Measurements from ENCODE around the gene CKS1B.

Gene CKS1B

DNA sequence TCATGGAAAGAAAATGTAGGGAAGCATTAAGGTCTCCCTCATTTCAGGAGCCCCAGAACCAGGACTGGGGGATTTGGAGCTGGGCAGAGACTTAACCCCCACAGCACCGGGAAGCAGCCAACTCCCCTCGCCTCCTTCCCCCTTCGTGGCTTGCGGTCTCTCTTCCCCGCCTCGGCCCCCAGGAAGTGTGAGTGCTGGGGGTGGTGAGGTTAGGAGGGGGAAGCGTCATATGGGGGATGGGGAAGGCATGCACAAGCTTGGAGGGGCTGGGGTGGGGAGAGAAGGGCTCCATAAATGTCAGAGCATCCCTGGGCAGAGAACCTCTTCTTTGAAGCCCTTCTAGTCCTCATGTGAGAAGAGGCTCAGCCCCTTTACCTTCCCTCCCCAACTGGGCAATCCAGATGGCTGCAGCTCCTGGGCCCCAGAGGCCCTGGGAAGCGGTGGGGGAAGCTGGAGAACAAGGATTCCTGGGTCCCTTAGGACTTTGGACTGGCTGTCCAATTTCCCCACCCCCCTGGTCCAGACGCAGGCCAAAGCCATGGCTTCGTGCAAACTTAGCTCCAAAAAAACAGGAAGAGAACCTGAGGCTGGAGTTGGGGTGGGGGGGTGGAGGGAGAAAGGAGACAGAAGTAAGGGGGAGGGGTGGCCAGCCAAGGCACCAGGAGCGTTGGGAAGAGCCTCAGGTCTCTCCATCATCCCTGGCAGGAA lies 35.9 kb downstream of the CKS1B start:
- peak; percentile 45 for DNase-seq (ENCODE audit: low spot score)

DNA sequence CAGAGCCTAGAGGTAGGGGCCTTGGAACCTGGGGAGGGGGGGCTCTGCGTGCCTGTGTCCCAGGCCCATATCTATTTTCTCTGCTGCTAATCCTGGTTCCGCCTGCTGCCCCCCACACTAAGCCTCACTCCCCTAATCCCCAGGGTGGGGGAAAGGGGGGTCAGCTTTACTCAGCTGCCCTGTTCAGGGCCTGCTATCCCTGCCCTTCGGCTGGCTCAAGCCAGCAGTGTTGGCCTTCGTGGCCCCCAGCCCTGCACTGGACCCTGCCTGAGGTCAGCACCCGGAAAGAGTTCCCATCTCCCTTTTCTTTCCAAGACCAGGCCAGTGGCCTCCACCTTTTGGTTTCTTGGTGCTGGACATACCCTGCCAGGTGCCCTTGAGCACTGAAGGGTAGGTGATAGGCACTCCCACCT lies 36.5 kb downstream of the CKS1B start:
- TF ChIP-seq, protein P1, sequence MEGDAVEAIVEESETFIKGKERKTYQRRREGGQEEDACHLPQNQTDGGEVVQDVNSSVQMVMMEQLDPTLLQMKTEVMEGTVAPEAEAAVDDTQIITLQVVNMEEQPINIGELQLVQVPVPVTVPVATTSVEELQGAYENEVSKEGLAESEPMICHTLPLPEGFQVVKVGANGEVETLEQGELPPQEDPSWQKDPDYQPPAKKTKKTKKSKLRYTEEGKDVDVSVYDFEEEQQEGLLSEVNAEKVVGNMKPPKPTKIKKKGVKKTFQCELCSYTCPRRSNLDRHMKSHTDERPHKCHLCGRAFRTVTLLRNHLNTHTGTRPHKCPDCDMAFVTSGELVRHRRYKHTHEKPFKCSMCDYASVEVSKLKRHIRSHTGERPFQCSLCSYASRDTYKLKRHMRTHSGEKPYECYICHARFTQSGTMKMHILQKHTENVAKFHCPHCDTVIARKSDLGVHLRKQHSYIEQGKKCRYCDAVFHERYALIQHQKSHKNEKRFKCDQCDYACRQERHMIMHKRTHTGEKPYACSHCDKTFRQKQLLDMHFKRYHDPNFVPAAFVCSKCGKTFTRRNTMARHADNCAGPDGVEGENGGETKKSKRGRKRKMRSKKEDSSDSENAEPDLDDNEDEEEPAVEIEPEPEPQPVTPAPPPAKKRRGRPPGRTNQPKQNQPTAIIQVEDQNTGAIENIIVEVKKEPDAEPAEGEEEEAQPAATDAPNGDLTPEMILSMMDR (IDR thresholded peaks at IDR 0.05; ENCODE audit: poor library complexity, severe bottlenecking): no peak
- Histone ChIP-seq H3K27ac (ENCODE audit: poor library complexity, severe bottlenecking) (peak overlapping the region; percentile 92), H3K36me3 (ENCODE audit: low read depth) (peaks cover 48% of the 10 kb centered on the region), H3K4me3 (ENCODE audit: severe bottlenecking) (no peak overlapping the region), H3K4me1 (ENCODE audit: insufficient read depth, poor library complexity, severe bottlenecking) (peaks cover 43% of the 10 kb centered on the region), H3K27me3 (ENCODE audit: insufficient read depth, poor library complexity, severe bottlenecking) (no peaks in the 10 kb centered on the region), H3K9me3 (ENCODE audit: severe bottlenecking) (no peaks in the 10 kb centered on the region)
- no peak for DNase-seq (ENCODE audit: low spot score)
- ATAC-seq (ENCODE audit: low read depth): no peak

More for the DNA sequence above, 35.9 kb downstream of the CKS1B start:
- H3K4me3 ChIP-seq (ENCODE audit: severe bottlenecking): no peak overlapping the region
- ATAC-seq (ENCODE audit: low read depth): no peak
- peaks cover 49% of the 10 kb centered on the region for H3K4me1 ChIP-seq (ENCODE audit: insufficient read depth, poor library complexity, severe bottlenecking)
- no peaks in the 10 kb centered on the region for H3K27me3 ChIP-seq (ENCODE audit: insufficient read depth, poor library complexity, severe bottlenecking)
- no peaks in the 10 kb centered on the region for H3K9me3 ChIP-seq (ENCODE audit: severe bottlenecking)
- H3K27ac ChIP-seq (ENCODE audit: poor library complexity, severe bottlenecking): peak overlapping the region; percentile 92
- peaks cover 52% of the 10 kb centered on the region for H3K36me3 ChIP-seq (ENCODE audit: low read depth)
- TF ChIP-seq, protein P1 (IDR thresholded peaks at IDR 0.05; ENCODE audit: poor library complexity, severe bottlenecking): no peak

DNA sequence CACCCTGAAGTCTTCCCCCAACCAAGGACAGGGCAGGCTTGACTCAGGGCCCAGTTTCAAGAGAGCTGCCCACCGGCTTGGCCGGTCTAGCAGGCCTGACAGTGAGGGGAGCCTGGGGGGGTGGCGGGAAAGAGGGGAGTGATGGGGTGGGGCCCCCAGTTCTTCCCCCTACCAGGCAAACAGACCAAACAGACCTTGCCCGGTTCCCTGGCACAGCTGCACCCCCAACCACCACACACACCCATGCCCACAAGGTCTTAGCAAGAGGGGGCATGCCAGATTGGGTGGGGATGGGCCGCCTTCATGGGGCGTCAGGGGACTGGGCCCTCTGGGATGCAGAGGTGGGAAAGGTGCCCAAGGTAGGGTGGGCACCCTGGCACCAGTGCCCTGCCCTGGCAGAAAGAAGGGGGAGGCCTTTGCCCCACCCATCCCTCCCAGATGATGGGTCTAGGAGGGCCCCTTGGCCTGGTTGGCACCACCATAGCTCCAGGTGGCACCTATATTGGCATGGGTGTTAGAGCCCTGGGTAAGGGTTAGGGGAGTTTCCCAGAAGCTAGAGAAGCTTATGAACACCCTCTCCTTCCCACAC lies 37.0 kb downstream of the CKS1B start:
- Histone ChIP-seq H3K27me3 (ENCODE audit: insufficient read depth, poor library complexity, severe bottlenecking) (no peaks in the 10 kb centered on the region), H3K4me3 (ENCODE audit: severe bottlenecking) (no peak overlapping the region), H3K27ac (ENCODE audit: poor library complexity, severe bottlenecking) (peak overlapping the region; percentile 92), H3K36me3 (ENCODE audit: low read depth) (peaks cover 45% of the 10 kb centered on the region), H3K4me1 (ENCODE audit: insufficient read depth, poor library complexity, severe bottlenecking) (peaks cover 38% of the 10 kb centered on the region), H3K9me3 (ENCODE audit: severe bottlenecking) (no peaks in the 10 kb centered on the region)
- DNase-seq (ENCODE audit: low spot score) (peak; percentile 48), ATAC-seq (ENCODE audit: low read depth) (no peak; the same call in 1 of the 3 replicates)
- TF ChIP-seq, protein P1 (IDR thresholded peaks at IDR 0.05; ENCODE audit: poor library complexity, severe bottlenecking): no peak

DNA sequence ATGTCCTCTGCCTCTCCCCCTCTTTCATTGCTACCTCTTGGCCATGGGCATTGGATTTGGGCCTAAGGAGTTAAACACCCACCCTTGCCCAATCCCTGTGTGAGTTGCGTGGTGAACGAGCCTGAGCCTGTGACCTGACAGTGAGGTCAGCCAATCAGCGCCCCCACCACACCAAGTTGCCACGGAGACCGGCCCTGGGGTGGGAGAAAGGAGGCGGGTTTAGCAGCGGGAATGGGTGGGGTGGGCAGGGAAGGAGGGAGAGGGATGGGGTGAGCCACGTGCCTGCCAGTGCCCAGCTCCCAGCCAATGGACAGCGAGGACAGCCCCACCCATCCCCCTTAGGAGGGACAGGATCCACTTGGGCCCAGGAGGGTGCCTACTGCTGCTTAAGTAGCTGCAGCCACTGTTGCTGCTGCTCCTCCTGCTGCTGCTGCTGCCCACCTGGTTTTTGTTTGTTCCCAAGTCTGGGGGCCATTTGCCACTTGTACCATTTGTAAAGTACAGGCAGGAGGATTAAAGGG lies 37.6 kb downstream of the CKS1B start:
- ATAC-seq (ENCODE audit: low read depth): peak; percentile 54
- Histone ChIP-seq H3K4me3 (ENCODE audit: severe bottlenecking) (no peak overlapping the region), H3K27ac (ENCODE audit: poor library complexity, severe bottlenecking) (peak overlapping the region; percentile 92), H3K4me1 (ENCODE audit: insufficient read depth, poor library complexity, severe bottlenecking) (peaks cover 38% of the 10 kb centered on the region), H3K36me3 (ENCODE audit: low read depth) (peaks cover 45% of the 10 kb centered on the region), H3K27me3 (ENCODE audit: insufficient read depth, poor library complexity, severe bottlenecking) (no peaks in the 10 kb centered on the region), H3K9me3 (ENCODE audit: severe bottlenecking) (no peaks in the 10 kb centered on the region)
- peak; percentile 90 for DNase-seq (ENCODE audit: low spot score)
- TF ChIP-seq, protein P1 (IDR thresholded peaks at IDR 0.05; ENCODE audit: poor library complexity, severe bottlenecking): no peak

All from RWPE2 (cell line).